Brain microvascular endothelial cell (primary cell): ENCODE results near the gene UBE2F.

Experiments used
- DNase-seq: peaks from one replicate; pipeline ENCODE4 v3.0.0-alpha.2; 2020
- H3K27ac ChIP-seq: fragments of 250-450 bp; sonication (Bioruptor Pico); 2 replicates; pipeline ENCODE4 v1.5.1; 2020; ENCODE audit warnings: mild to moderate bottlenecking, moderate library complexity
- H3K27me3 ChIP-seq: fragments of 250-450 bp; sonication (Bioruptor Pico); replicated peaks from 2 replicates; pipeline ENCODE4 v1.5.1; 2020; ENCODE audit warnings: mild to moderate bottlenecking
- H3K36me3 ChIP-seq: fragments of 250-450 bp; sonication (Bioruptor Pico); replicated peaks from 2 replicates; pipeline ENCODE4 v1.5.1; 2020; ENCODE audit warnings: mild to moderate bottlenecking
- H3K4me3 ChIP-seq: 2 replicates; pipeline ENCODE4 v1.5.1; 2011; ENCODE audit warnings: low read depth, mild to moderate bottlenecking, control low read depth, low read length, moderate library complexity
- CTCF ChIP-seq: IDR thresholded peaks from 2 replicates; pipeline ENCODE4 v1.5.1; 2011; ENCODE audit warnings: low read depth, mild to moderate bottlenecking, moderate library complexity, low read length, control low read depth, inconsistent platforms; ENCODE audit errors: missing control alignments
- in situ Hi-C: cut with HindIII; loops from 2 replicates; pipeline ENCODE4 v1.10.0; 2017; ENCODE audit warnings: low sequenced_read_pairs, low pct_ligation_motif_present

UBE2F gene

GRCh38 chr2:238077292-238077691 lies 110.5 kb downstream of the UBE2F start:
- no peaks in the 10 kb centered on the region for H3K36me3 ChIP-seq
- no peak overlapping the region for H3K27ac ChIP-seq
- no peak for TF ChIP-seq CTCF
- DNase-seq: no peak
- no peaks in the 10 kb centered on the region for H3K27me3 ChIP-seq
- H3K4me3 ChIP-seq: no peak overlapping the region
- in situ Hi-C loops: no loop called here

GRCh38 chr2:238079874-238080327 lies 113.1 kb downstream of the UBE2F start:
- DNase-seq: no peak
- no peak overlapping the region for H3K4me3 ChIP-seq
- peaks cover 2% of the 10 kb centered on the region for H3K36me3 ChIP-seq
- no peak overlapping the region for H3K27ac ChIP-seq
- no peak for TF ChIP-seq CTCF
- in situ Hi-C loops: no loop called here
- no peaks in the 10 kb centered on the region for H3K27me3 ChIP-seq

GRCh38 chr2:238080518-238080917 lies 113.7 kb downstream of the UBE2F start:
- H3K27ac ChIP-seq: no peak overlapping the region
- peaks cover 2% of the 10 kb centered on the region for H3K36me3 ChIP-seq
- no peak overlapping the region for H3K4me3 ChIP-seq
- in situ Hi-C loops: no loop called here
- TF ChIP-seq CTCF: no peak
- no peaks in the 10 kb centered on the region for H3K27me3 ChIP-seq
- no peak for DNase-seq

- no peaks in the 10 kb centered on the region for H3K27me3 ChIP-seq
- no peak overlapping the region for H3K4me3 ChIP-seq
- in situ Hi-C loops: no loop called here
- DNase-seq: no peak
- no peak for TF ChIP-seq CTCF
- H3K27ac ChIP-seq: no peak overlapping the region
- H3K36me3 ChIP-seq: peaks cover 2% of the 10 kb centered on the region
These were observed 114.3 kb downstream of the UBE2F start for GRCh38 chr2:238081150-238081549.

- DNase-seq: no peak
- in situ Hi-C loops: no loop called here
- H3K27ac ChIP-seq: no peak overlapping the region
- no peak overlapping the region for H3K4me3 ChIP-seq
- no peak for TF ChIP-seq CTCF
- H3K36me3 ChIP-seq: peaks cover 2% of the 10 kb centered on the region
- no peaks in the 10 kb centered on the region for H3K27me3 ChIP-seq
These were observed 114.7 kb downstream of the UBE2F start for GRCh38 chr2:238081561-238081960.

- Histone ChIP-seq H3K36me3 (peaks cover 2% of the 10 kb centered on the region), H3K4me3 (no peak overlapping the region), H3K27me3 (no peaks in the 10 kb centered on the region), H3K27ac (no peak overlapping the region)
- in situ Hi-C loops: no loop called here
- TF ChIP-seq CTCF: no peak
- DNase-seq: no peak
These were observed 115.3 kb downstream of the UBE2F start for GRCh38 chr2:238082151-238082550.
